Endothelial cell of umbilical vein (primary cell): Measurements from ENCODE around the gene SIGLEC8.

ENCODE experiments used
- EZH2 ChIP-seq: IDR thresholded peaks from 2 replicates; pipeline ENCODE4 v1.6.1; 2012; ENCODE audit warnings: borderline replicate concordance, low read depth, mild to moderate bottlenecking, moderate library complexity, low read length, inconsistent platforms; ENCODE audit not compliant: severe bottlenecking
- POLR2A ChIP-seq: IDR thresholded peaks from 2 replicates; pipeline ENCODE4 v1.6.1; 2012; ENCODE audit warnings: low read depth, mild to moderate bottlenecking, control low read depth, low read length
- TF ChIP-seq, protein P1 (sequence below): IDR thresholded peaks from 2 replicates; pipeline ENCODE4 v1.6.1; 2011; ENCODE audit not compliant: insufficient read depth, insufficient read length

DNA sequence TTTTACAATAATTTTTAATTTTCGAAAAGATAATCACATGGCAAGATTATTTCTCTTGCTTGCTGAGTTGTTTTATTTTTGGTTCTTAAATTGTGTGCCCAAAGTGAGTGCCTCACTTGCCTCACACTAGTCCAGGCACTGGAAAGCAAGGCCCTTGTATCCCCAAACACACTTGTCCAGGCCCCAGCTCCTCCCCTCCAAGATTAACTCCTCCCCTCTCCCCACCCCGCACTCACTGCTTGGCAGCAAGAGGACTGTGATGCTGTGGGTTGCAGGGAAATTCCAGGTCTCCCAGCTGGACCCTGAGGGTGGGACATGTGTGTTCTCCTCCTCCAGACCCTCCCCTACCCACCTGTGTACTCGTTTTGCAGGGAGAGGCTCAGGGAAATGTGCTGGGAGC, 39.4 kb upstream of the SIGLEC8 start:
- TF ChIP-seq, protein P1, sequence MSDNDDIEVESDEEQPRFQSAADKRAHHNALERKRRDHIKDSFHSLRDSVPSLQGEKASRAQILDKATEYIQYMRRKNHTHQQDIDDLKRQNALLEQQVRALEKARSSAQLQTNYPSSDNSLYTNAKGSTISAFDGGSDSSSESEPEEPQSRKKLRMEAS: no peak
- no peak for TF ChIP-seq POLR2A
- TF ChIP-seq EZH2: no peak
